GM19025 (cell line): ENCODE data around the gene RAC3.

Experiments used
- ATAC-seq: cut with Tn5 transposase; IDR thresholded peaks from one replicate; pipeline ENCODE4 v1.9.1; 2021; ENCODE audit warnings: mild to moderate bottlenecking, low read depth, moderate library complexity; ENCODE audit not compliant: unreplicated experiment

The RAC3 gene

GRCh38 chr17:82053556-82054263 lies 22.2 kb downstream of the RAC3 start:
- no peak for ATAC-seq

- no peak for ATAC-seq
Observed at GRCh38 chr17:82054351-82055022, 23.0 kb downstream of the RAC3 start.

- ATAC-seq: no peak
Observed at GRCh38 chr17:82055023-82055964, 23.8 kb downstream of the RAC3 start.

GRCh38 chr17:82055965-82056728 lies 24.7 kb downstream of the RAC3 start:
- ATAC-seq: no peak

GRCh38 chr17:82056729-82057621 lies 25.5 kb downstream of the RAC3 start:
- ATAC-seq: no peak

GRCh38 chr17:82058230-82058854 lies 26.9 kb downstream of the RAC3 start:
- no peak for ATAC-seq

GRCh38 chr17:82058855-82059249 lies 27.4 kb downstream of the RAC3 start:
- no peak for ATAC-seq

- no peak for ATAC-seq
Observed at GRCh38 chr17:82059272-82060000, 28.0 kb downstream of the RAC3 start.

GRCh38 chr17:82060001-82060380 lies 28.5 kb downstream of the RAC3 start:
- no peak for ATAC-seq

GRCh38 chr17:82060614-82061013 lies 29.1 kb downstream of the RAC3 start:
- ATAC-seq: no peak

- ATAC-seq: no peak
Observed at GRCh38 chr17:82061047-82061925, 29.8 kb downstream of the RAC3 start.

GRCh38 chr17:82062076-82062983 lies 30.9 kb downstream of the RAC3 start:
- ATAC-seq: no peak

GRCh38 chr17:82062984-82063368 lies 31.5 kb downstream of the RAC3 start:
- ATAC-seq: no peak

GRCh38 chr17:82063424-82064415 lies 32.2 kb downstream of the RAC3 start:
- ATAC-seq: no peak
